ENCODE measurements around the gene BCAS3. TPM values are rescaled to one million over a fixed set of nuclear protein-coding genes. Genes with fewer than 3 reads are reported as not detected.

Gene BCAS3
- total RNA-seq, 2 donors from 2014 or later, result 28.0 to 37.7 TPM

DNA sequence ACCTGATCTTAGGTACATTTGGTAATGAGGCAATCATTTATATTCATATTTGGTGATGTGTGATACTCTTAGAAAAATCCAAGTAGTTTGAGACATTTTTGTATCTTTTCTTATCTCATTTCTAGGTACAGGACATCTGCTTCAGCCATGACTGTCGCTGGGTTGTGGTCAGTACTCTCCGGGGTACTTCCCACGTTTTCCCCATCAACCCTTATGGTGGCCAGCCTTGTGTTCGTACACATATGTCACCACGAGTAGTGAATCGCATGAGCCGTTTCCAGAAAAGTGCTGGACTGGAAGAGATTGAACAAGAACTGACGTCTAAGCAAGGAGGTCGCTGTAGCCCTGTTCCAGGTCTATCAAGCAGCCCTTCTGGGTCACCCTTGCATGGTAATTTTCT lies 312.2 kb downstream of the BCAS3 start:
- Histone ChIP-seq H3K4me1 (ENCODE audit: control insufficient read depth, insufficient read depth, low read length) (no peaks in the 10 kb centered on the region), H3K36me3 (ENCODE audit: control insufficient read depth, insufficient read depth, low read length) (no peaks in the 10 kb centered on the region), H3K9me3 (ENCODE audit: control insufficient read depth, low read length) (no peaks in the 10 kb centered on the region), H3K9ac (ENCODE audit: extremely low read depth, low read length, poor library complexity, severe bottlenecking) (no peak overlapping the region), H3K27ac (ENCODE audit: low read depth, low read length) (no peak overlapping the region), H3K27me3 (ENCODE audit: control insufficient read depth, insufficient read depth, low read length, poor library complexity, severe bottlenecking) (no peaks in the 10 kb centered on the region), H3K4me3 (ENCODE audit: low read length) (no peak overlapping the region)
- no peaks in the 10 kb centered on the region for H3K36me3 Mint-ChIP-seq (ENCODE audit: low read depth)
- no peaks in the 10 kb centered on the region for H3K27me3 Mint-ChIP-seq (ENCODE audit: insufficient read depth)
- no peak overlapping the region for H3K27ac Mint-ChIP-seq
- no peak overlapping the region for H3K4me3 Mint-ChIP-seq
- no peak for TF ChIP-seq CTCF (conservative IDR thresholded peaks at IDR 0.05)
- WGBS, 2 experiments (ENCODE audit: insufficient coverage in 1 of 2, insufficient read length in 1 of 2), result 92 to 98% methylated on average over 7 to 9 of the region's 9 CpGs
- H3K9me3 Mint-ChIP-seq, result no peaks in the 10 kb centered on the region
- no peak for DNase-seq
- H3K4me1 Mint-ChIP-seq, result no peaks in the 10 kb centered on the region

DNA sequence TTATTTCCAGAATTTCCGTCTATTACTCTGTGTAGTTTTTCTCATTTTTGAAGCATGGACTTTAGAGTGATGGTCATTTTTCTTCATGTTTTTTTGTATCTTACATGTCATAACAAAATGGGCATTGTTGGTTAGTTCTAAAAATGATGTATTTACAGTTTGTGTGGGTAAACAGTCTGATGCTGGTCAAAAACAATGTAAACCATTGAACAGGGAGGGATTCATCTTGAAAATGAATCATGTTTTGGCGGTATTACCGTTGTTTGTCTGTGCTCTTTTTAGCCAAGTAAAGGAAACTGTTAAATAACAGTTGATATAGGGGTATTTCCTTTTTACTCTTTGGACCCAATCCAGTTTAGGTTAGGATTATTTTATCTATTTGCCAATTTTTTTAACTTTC lies 315.8 kb downstream of the BCAS3 start:
- no peaks in the 10 kb centered on the region for H3K27me3 ChIP-seq (ENCODE audit: control insufficient read depth, insufficient read depth, low read length, poor library complexity, severe bottlenecking)
- H3K27ac ChIP-seq (ENCODE audit: low read depth, low read length), result no peak overlapping the region
- Mint-ChIP-seq H3K4me3 (no peak overlapping the region), H3K27ac (no peak overlapping the region), H3K36me3 (ENCODE audit: low read depth) (no peaks in the 10 kb centered on the region), H3K4me1 (no peaks in the 10 kb centered on the region), H3K9me3 (no peaks in the 10 kb centered on the region), H3K27me3 (ENCODE audit: insufficient read depth) (peaks cover 1% of the 10 kb centered on the region)
- TF ChIP-seq CTCF (conservative IDR thresholded peaks at IDR 0.05), result no peak
- H3K4me1 ChIP-seq (ENCODE audit: control insufficient read depth, insufficient read depth, low read length), result no peaks in the 10 kb centered on the region
- H3K9ac ChIP-seq (ENCODE audit: extremely low read depth, low read length, poor library complexity, severe bottlenecking), result no peak overlapping the region
- WGBS, 2 experiments (ENCODE audit: insufficient coverage in 1 of 2, insufficient read length in 1 of 2), result 86 to 100% methylated on average over 2 to 3 of the region's 3 CpGs
- no peak overlapping the region for H3K4me3 ChIP-seq (ENCODE audit: low read length)
- no peaks in the 10 kb centered on the region for H3K36me3 ChIP-seq (ENCODE audit: control insufficient read depth, insufficient read depth, low read length)
- no peak for DNase-seq
- H3K9me3 ChIP-seq (ENCODE audit: control insufficient read depth, low read length), result no peaks in the 10 kb centered on the region

GRCh38 chr17:60995680-60996079 lies 318.0 kb downstream of the BCAS3 start:
- Mint-ChIP-seq H3K4me1 (no peaks in the 10 kb centered on the region), H3K4me3 (no peak overlapping the region), H3K36me3 (ENCODE audit: low read depth) (no peaks in the 10 kb centered on the region), H3K9me3 (no peaks in the 10 kb centered on the region), H3K27me3 (ENCODE audit: insufficient read depth) (peaks cover 4% of the 10 kb centered on the region), H3K27ac (no peak overlapping the region)
- Histone ChIP-seq H3K4me3 (ENCODE audit: low read length) (no peak overlapping the region), H3K4me1 (ENCODE audit: control insufficient read depth, insufficient read depth, low read length) (no peaks in the 10 kb centered on the region), H3K36me3 (ENCODE audit: control insufficient read depth, insufficient read depth, low read length) (no peaks in the 10 kb centered on the region), H3K9ac (ENCODE audit: extremely low read depth, low read length, poor library complexity, severe bottlenecking) (no peak overlapping the region), H3K27me3 (ENCODE audit: control insufficient read depth, insufficient read depth, low read length, poor library complexity, severe bottlenecking) (no peaks in the 10 kb centered on the region), H3K27ac (ENCODE audit: low read depth, low read length) (no peak overlapping the region), H3K9me3 (ENCODE audit: control insufficient read depth, low read length) (no peaks in the 10 kb centered on the region)
- no peak for DNase-seq
- no peak for TF ChIP-seq CTCF (conservative IDR thresholded peaks at IDR 0.05)
